Colonic mucosa (tissue), 4 donors: Measurements from ENCODE around the gene PRELID3B. TPM values are rescaled to one million over a fixed set of nuclear protein-coding genes. Genes with fewer than 3 reads are reported as not detected.

Source experiments
- DNase-seq: peaks from one replicate; pipeline ENCODE4 v3.0.0-alpha.2; 2020
- H3K27ac ChIP-seq: fragments of 200-600 bp; one replicate; pipeline ENCODE4 v1.8.0; 2021
- H3K27me3 ChIP-seq: fragments of 200-600 bp; one replicate; pipeline ENCODE4 v1.8.0; 2021
- H3K36me3 ChIP-seq: fragments of 200-600 bp; one replicate; pipeline ENCODE4 v1.8.0; 2021
- H3K4me1 ChIP-seq: fragments of 200-600 bp; one replicate; pipeline ENCODE4 v1.8.0; 2021; ENCODE audit warnings: mild to moderate bottlenecking
- H3K4me3 ChIP-seq: fragments of 200-600 bp; one replicate; pipeline ENCODE4 v1.8.0; 2021
- H3K9ac ChIP-seq, 2 donors: one replicate each; pipeline ENCODE4 v1.7.0; 2013; ENCODE audit warnings: control low read depth in 2 of 2, low read depth in 2 of 2, low read length in 2 of 2
- H3K9me3 ChIP-seq: fragments of 200-600 bp; one replicate; pipeline ENCODE4 v1.8.0; 2021
- CTCF ChIP-seq: fragments of 200-600 bp; IDR thresholded peaks from one replicate; pipeline ENCODE4 v1.8.0; 2022; ENCODE audit warnings: antibody characterized with exemption, mild to moderate bottlenecking
- intact Hi-C: fragments of 100-400 bp; cut with DNase I; formaldehyde crosslinking; loops from one replicate; pipeline ENCODE4 v1.14.1; 2022
- total RNA-seq, 2 donors: library from RNA; stranded (reverse); fragmentation: NEBNext Ultra II Directional in 1 of 2; extraction: Animal tissue kit (Norgen Biotek cat#: 25700) in 1 of 2; gene quantifications; one replicate each; pipeline ENCODE4 v1.2.1, GENCODE V29; 2021
- donor health status: healthy.
- donor health status: DM: no; HTN: no; CAD: no.
- donor health status: DM: no; HTN: no; CAD: no.

PRELID3B gene
- total RNA-seq, 2 donors from 2014 or later: 138 to 141 TPM

GRCh38 chr20:59064214-59064722, 21.7 kb upstream of the PRELID3B start:
- H3K36me3 ChIP-seq: no peaks in the 10 kb centered on the region
- H3K27me3 ChIP-seq: no peaks in the 10 kb centered on the region
- no peak overlapping the region for H3K4me3 ChIP-seq
- DNase-seq: no peak
- intact Hi-C loops: no loop called here
- no peaks in the 10 kb centered on the region for H3K4me1 ChIP-seq
- no peak for TF ChIP-seq CTCF
- H3K9me3 ChIP-seq: no peaks in the 10 kb centered on the region
- H3K9ac ChIP-seq: no peak overlapping the region
- H3K27ac ChIP-seq: no peak overlapping the region

- no peak overlapping the region for H3K9ac ChIP-seq
- no peaks in the 10 kb centered on the region for H3K27me3 ChIP-seq
- no peak overlapping the region for H3K4me3 ChIP-seq
- no peaks in the 10 kb centered on the region for H3K36me3 ChIP-seq
- intact Hi-C loops: no loop called here
- no peaks in the 10 kb centered on the region for H3K9me3 ChIP-seq
- no peaks in the 10 kb centered on the region for H3K4me1 ChIP-seq
- no peak for DNase-seq
- H3K27ac ChIP-seq: no peak overlapping the region
- no peak for TF ChIP-seq CTCF
Measured at GRCh38 chr20:59063358-59064213, 21.0 kb upstream of the PRELID3B start.

- Histone ChIP-seq H3K4me3 (no peak overlapping the region), H3K9me3 (no peaks in the 10 kb centered on the region), H3K27me3 (no peaks in the 10 kb centered on the region), H3K36me3 (no peaks in the 10 kb centered on the region), H3K9ac (no peak overlapping the region), H3K4me1 (no peaks in the 10 kb centered on the region), H3K27ac (no peak overlapping the region)
- no peak for TF ChIP-seq CTCF
- intact Hi-C loops: no loop called here
- DNase-seq: no peak
Measured at GRCh38 chr20:59062081-59062480, 19.5 kb upstream of the PRELID3B start.

GRCh38 chr20:59055302-59055701, 12.7 kb upstream of the PRELID3B start:
- H3K9me3 ChIP-seq: no peaks in the 10 kb centered on the region
- no peak overlapping the region for H3K9ac ChIP-seq
- H3K27me3 ChIP-seq: no peaks in the 10 kb centered on the region
- intact Hi-C loops: no loop called here
- H3K4me1 ChIP-seq: no peaks in the 10 kb centered on the region
- TF ChIP-seq CTCF: no peak
- no peak for DNase-seq
- H3K36me3 ChIP-seq: no peaks in the 10 kb centered on the region
- H3K27ac ChIP-seq: no peak overlapping the region
- H3K4me3 ChIP-seq: no peak overlapping the region

GRCh38 chr20:59051666-59052185, 9.1 kb upstream of the PRELID3B start:
- intact Hi-C loops: no loop called here
- Histone ChIP-seq H3K27me3 (no peaks in the 10 kb centered on the region), H3K4me3 (no peak overlapping the region), H3K9ac (no peak overlapping the region), H3K27ac (no peak overlapping the region), H3K4me1 (peaks cover 9% of the 10 kb centered on the region), H3K9me3 (no peaks in the 10 kb centered on the region), H3K36me3 (no peaks in the 10 kb centered on the region)
- TF ChIP-seq CTCF: no peak
- no peak for DNase-seq
